K562 (cell line): Measurements from ENCODE around the gene CPLX3. TPM values are rescaled to one million over a fixed set of nuclear protein-coding genes. Genes with fewer than 3 reads are reported as not detected.

Experiments
- ATAC-seq: fragments of 200-7000 bp; cut with Tn5 transposase; 3 replicates; pipeline ENCODE4 v1.9.1; 2020; ENCODE audit warnings: moderate library complexity
- BruUV-seq: library from RNA; stranded (reverse); fragments of 400-500 nt; replicated peaks from 2 replicates; lab custom pipeline; 2021; lab: Mats Ljungman, UMichigan
- CTCF ChIA-PET: fragments of 300-600 bp; formaldehyde crosslinking; extraction: SDS; loops from one replicate; lab custom pipeline; 2021; ENCODE audit warnings: low intra/inter-chr PET ratio; lab: Yijun Ruan, JAX
- POLR2A ChIA-PET: fragments of 300-600, 350-650 bp; sonication (Branson Sonifier 250); formaldehyde crosslinking; extraction: SDS; loops from one replicate; lab custom pipeline; 2021; ENCODE audit warnings: antibody characterized with exemption, inconsistent platforms; lab: Yijun Ruan, JAX
- DNase-seq, 4 experiments: peaks; one replicate each; pipeline versions ENCODE4 v3.0.0 to v3.0.0-alpha.2; 2011 to 2018; ENCODE audit warnings: low spot score in 3 of 4, mixed read lengths in 3 of 4; ENCODE audit errors: extremely low read depth in 1 of 4
- FAIRE-seq: peaks from 2 replicates; lab custom pipeline; 2011; peaks lifted over from hg19 to GRCh38; lab: Jason Lieb, UNC
- H2AFZ ChIP-seq: 2 replicates; pipeline ENCODE4 v1.6.0; 2011; ENCODE audit warnings: low read depth, low read length, control low read depth, inconsistent platforms
- H3K27ac ChIP-seq: fragments of 200-600 bp; 3 replicates; pipeline ENCODE4 v1.8.0; 2011; ENCODE audit warnings: low read depth, mild to moderate bottlenecking, control low read depth, inconsistent platforms, low read length, moderate library complexity, mixed read lengths; ENCODE audit errors: extremely low read depth
- H3K27me3 ChIP-seq, 2 experiments: fragments of 300-600 bp in 1 of 2; 2 replicates in 1 of 2; 3 replicates in 1 of 2; pipeline versions ENCODE4 v1.6.0 to v1.8.0; 2011; ENCODE audit warnings: inconsistent platforms in 2 of 2, low read length in 2 of 2, mild to moderate bottlenecking in 1 of 2, mixed read lengths in 1 of 2, moderate library complexity in 1 of 2; ENCODE audit not compliant: control insufficient read depth in 2 of 2, insufficient read depth in 2 of 2
- H3K36me3 ChIP-seq: fragments of 300-600 bp; 3 replicates; pipeline ENCODE4 v1.8.0; 2011; ENCODE audit warnings: mild to moderate bottlenecking, low read length, inconsistent platforms; ENCODE audit not compliant: control insufficient read depth, insufficient read depth
- H3K4me1 ChIP-seq, 2 experiments: fragments of 200-600 bp in 1 of 2; replicated peaks in 1 of 2; 2 replicates in 1 of 2; 3 replicates in 1 of 2; pipeline versions ENCODE4 v1.5.1 to v1.8.0; 2011; ENCODE audit warnings: inconsistent platforms in 2 of 2, low read length in 2 of 2, mild to moderate bottlenecking in 1 of 2, mixed read lengths in 1 of 2, moderate library complexity in 1 of 2; ENCODE audit not compliant: control insufficient read depth in 2 of 2, insufficient read depth in 2 of 2
- H3K4me2 ChIP-seq: 2 replicates; pipeline ENCODE4 v1.6.1; 2011; ENCODE audit warnings: low read length, control low read depth, inconsistent platforms, mixed read lengths; ENCODE audit not compliant: insufficient read depth
- H3K4me3 ChIP-seq: fragments of 200-600 bp; sonication (generic), shearing (Covaris generic); 2 replicates; pipeline ENCODE4 v1.5.1; 2016; ENCODE audit warnings: control low read depth, inconsistent platforms
- H3K79me2 ChIP-seq: fragments of 200-600 bp; 3 replicates; pipeline ENCODE4 v1.8.0; 2011; ENCODE audit warnings: low read length, inconsistent platforms; ENCODE audit not compliant: control insufficient read depth, insufficient read depth
- H3K9ac ChIP-seq, 2 experiments: 2 replicates each; pipeline versions ENCODE4 v1.6.0 to v1.6.1; 2011; ENCODE audit warnings: low read depth in 2 of 2, low read length in 2 of 2, control low read depth in 1 of 2, inconsistent platforms in 1 of 2, mild to moderate bottlenecking in 1 of 2, mixed read lengths in 1 of 2; ENCODE audit not compliant: insufficient read depth in 1 of 2
- H3K9me1 ChIP-seq: one replicate; pipeline ENCODE4 v1.6.0; 2011; ENCODE audit warnings: inconsistent platforms, mild to moderate bottlenecking, low read length, moderate library complexity; ENCODE audit not compliant: control insufficient read depth, insufficient read depth
- H3K9me3 ChIP-seq: replicated peaks from 2 replicates; pipeline ENCODE4 v1.5.1; 2011; ENCODE audit warnings: low read depth, low read length, inconsistent platforms; ENCODE audit not compliant: control insufficient read depth, insufficient read depth
- H4K20me1 ChIP-seq: replicated peaks from 2 replicates; pipeline ENCODE4 v1.6.1; 2011; ENCODE audit warnings: low read length, inconsistent platforms, mixed read lengths; ENCODE audit not compliant: control insufficient read depth, insufficient read depth
- BACH1 ChIP-seq: fragments of 200-800 bp; sonication (Bioruptor generic); IDR thresholded peaks from 2 replicates; pipeline ENCODE4 v1.6.1; 2016; ENCODE audit warnings: missing genetic modification characterization, missing compliant biosample characterization
- BHLHE40 ChIP-seq: IDR thresholded peaks from 2 replicates; pipeline ENCODE4 v1.6.1; 2011; ENCODE audit warnings: low read length, improper control_type of control experiment
- CBFA2T2 ChIP-seq: fragments of 450-650 bp; conservative IDR thresholded peaks from 2 replicates; pipeline ENCODE4 v1.6.1; 2017; ENCODE audit warnings: mild to moderate bottlenecking
- HNRNPUL1 ChIP-seq: fragments of 200-400 bp; formaldehyde crosslinking; IDR thresholded peaks from 2 replicates; pipeline ENCODE4 v1.6.1; 2017; ENCODE audit warnings: low read length
- KLF10 ChIP-seq: fragments of 250-450 bp; sonication (Bioruptor Pico); IDR thresholded peaks from 2 replicates; pipeline ENCODE4 v1.6.1; 2021; ENCODE audit warnings: matching md5 sums
- MLLT1 ChIP-seq, 2 experiments: fragments of 450-650 bp; IDR thresholded peaks; 2 replicates each; pipeline ENCODE4 v1.6.1; 2016
- NRF1 ChIP-seq, 2 experiments: fragments of 450-650 bp; IDR thresholded peaks in 1 of 2; conservative IDR thresholded peaks in 1 of 2; 2 replicates each; pipeline ENCODE4 v1.6.1; 2014; ENCODE audit warnings: mild to moderate bottlenecking in 2 of 2
- THAP7 ChIP-seq: fragments of 250-450 bp; sonication (Bioruptor Pico); IDR thresholded peaks from 2 replicates; pipeline ENCODE4 v1.5.0; 2021
- ZNF282 ChIP-seq: sonication (generic); formaldehyde crosslinking; IDR thresholded peaks from 2 replicates; pipeline ENCODE4 v1.8.1; 2023; ENCODE audit warnings: missing genetic modification reagents
- ZNF311 ChIP-seq: fragments of 250-450 bp; sonication (Bioruptor Pico); IDR thresholded peaks from 2 replicates; pipeline ENCODE4 v1.4.0; 2020; ENCODE audit warnings: mild to moderate bottlenecking, moderate library complexity
- ZNF398 ChIP-seq: fragments of 250-450 bp; sonication (Bioruptor Pico); IDR thresholded peaks from 2 replicates; pipeline ENCODE4 v1.8.0; 2021; ENCODE audit warnings: moderate library complexity, mild to moderate bottlenecking, inconsistent platforms
- ZNF75A ChIP-seq: fragments of 450-650 bp; formaldehyde crosslinking; IDR thresholded peaks from 2 replicates; pipeline ENCODE4 v1.4.0; 2020; ENCODE audit warnings: mild to moderate bottlenecking
- WGBS: fragments of 100-300 bp; shearing (Covaris generic); methylation state at CpG from one replicate; pipeline ENCODE4 v1.1.6; 2016; ENCODE audit warnings: low coverage, mixed read lengths; ENCODE audit not compliant: insufficient coverage; ENCODE audit errors: missing lambda C conversion rate; 5-methylcytosine and 5-hydroxymethylcytosine counted together
- in situ Hi-C: fragments of 300-500 bp; cut with MboI; formaldehyde crosslinking; loops from 4 replicates; pipeline ENCODE4 v1.15.0; 2018; ENCODE audit warnings: inconsistent platforms, mixed read lengths
- intact Hi-C: fragments of 100-400 bp; cut with micrococcal nuclease; formaldehyde crosslinking; loops from 2 replicates; pipeline ENCODE4 v1.14.2; 2022
- polyA plus RNA-seq, 8 experiments: library from polyadenylated mRNA; depleted of rRNA in 4 of 8; stranded (reverse) in 5 of 8; unstranded in 3 of 8; fragments of >200 nt; fragmentation: Nextera tagmentation in 2 of 8; fragmentation: Illumina TruSeq in 1 of 8; extraction: Ambion mirVana in 2 of 8; extraction: Trizol in 1 of 8; gene quantifications; 2 replicates each; pipeline versions ENCODE4 v1.2.1 to v1.2.3, GENCODE V29; 2011 to 2014; ENCODE audit warnings: inconsistent platforms in 1 of 8, missing spikeins in 1 of 8
- total RNA-seq, 7 experiments: library from RNA; depleted of rRNA in 6 of 7; stranded (reverse); fragments of >200 nt in 6 of 7; fragmentation: Illumina TruSeq in 2 of 7; extraction: Trizol in 2 of 7; gene quantifications; 2 replicates each; pipeline versions ENCODE4 v1.2.1 to v1.2.3, GENCODE V29; 2011 to 2021; ENCODE audit warnings: low replicate concordance in 1 of 7
- TF ChIP-seq, protein P1 (sequence below): sonication (generic); formaldehyde crosslinking; IDR thresholded peaks from 2 replicates; pipeline ENCODE4 v1.8.0; 2022; ENCODE audit warnings: missing genetic modification reagents, mild to moderate bottlenecking, moderate library complexity, borderline replicate concordance
- TF ChIP-seq, protein P2 (sequence below): IDR thresholded peaks from 2 replicates; pipeline ENCODE4 v1.6.1; 2014; ENCODE audit warnings: antibody characterized with exemption
- TF ChIP-seq, protein P3 (sequence below): fragments of 450-650 bp; formaldehyde crosslinking; IDR thresholded peaks from 2 replicates; pipeline ENCODE4 v1.4.0; 2022; ENCODE audit warnings: mild to moderate bottlenecking, moderate library complexity

Gene CPLX3
- total and polyA plus RNA-seq, 9 of the 15 experiments (the other 6 are each of a cell fraction or from before 2014, with no cell fraction given) = not detected

DNA sequence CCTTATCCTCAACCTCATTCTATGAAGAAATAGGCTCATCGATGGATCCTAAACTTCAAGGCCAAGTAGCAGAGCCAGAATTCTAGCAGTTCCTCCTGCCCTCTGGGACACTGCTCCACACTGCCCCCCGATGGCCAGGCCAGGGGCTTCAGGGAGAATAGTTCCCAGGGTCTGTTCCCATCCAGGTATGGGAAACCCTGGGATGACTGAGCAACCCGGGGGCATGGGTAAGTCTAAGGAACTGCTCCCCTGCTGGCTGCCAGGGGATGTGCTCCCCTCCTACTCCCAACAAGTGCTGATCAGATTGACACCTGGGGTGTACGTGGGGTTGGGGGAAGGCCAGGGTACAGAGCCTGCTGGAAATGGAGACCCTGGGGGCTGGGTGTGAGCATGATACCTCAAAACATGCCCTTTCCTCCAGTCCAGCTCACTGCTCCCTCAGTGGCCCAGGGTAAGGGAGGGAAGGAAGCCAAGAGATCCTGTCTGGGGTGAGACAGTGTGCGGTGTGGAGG is 8.9 kb downstream of the CPLX3 start:
- H3K4me3 ChIP-seq = no peak overlapping the region
- in situ Hi-C loops = no loop called here
- no peak overlapping the region for H2AFZ ChIP-seq
- ATAC-seq = peak; percentile 84
- peak; percentile 68 to 87 (median 80) for DNase-seq
- H3K9ac ChIP-seq = no peak overlapping the region
- ChIA-PET CTCF (interaction anchor here (0.6 kb wide), 2 partner anchors 64 to 130 kb away, joined by 3 read pairs; no protein-coding TSS in a partner anchor), POLR2A (interaction anchor here (0.6 to 0.8 kb wide), 2 partner anchors 106 to 116 kb away, joined by 3 read pairs; no protein-coding TSS in a partner anchor)
- no peaks in the 10 kb centered on the region for H3K9me1 ChIP-seq
- intact Hi-C loops = loop anchor here (5.0 kb wide), 1 partner anchor 63 kb away; no protein-coding TSS in a partner anchor
- BruUV-seq = no TSS peak
- H3K4me1 ChIP-seq = peaks cover 0 to 30% of the 10 kb centered on the region in 2 experiments; a peak in 2 of 5 replicates
- H3K9me3 ChIP-seq = no peaks in the 10 kb centered on the region
- H3K27me3 ChIP-seq = peaks cover 0 to 10% of the 10 kb centered on the region in 2 experiments; a peak in 1 of 5 replicates
- WGBS = 36% methylated on average over 5 of the region's 5 CpGs
- peaks cover 4% of the 10 kb centered on the region; the same call in 1 of the 2 replicates for H4K20me1 ChIP-seq
- H3K36me3 ChIP-seq = peaks cover 40% of the 10 kb centered on the region; the same call in 1 of the 3 replicates
- no peak overlapping the region for H3K4me2 ChIP-seq
- H3K79me2 ChIP-seq = no peaks in the 10 kb centered on the region
- H3K27ac ChIP-seq = no peak overlapping the region
- peak; percentile 90 for FAIRE-seq
- TF ChIP-seq THAP7 (CRISPR knock-in tag) = no peak
- TF ChIP-seq MLLT1 (IDR thresholded peaks at IDR 0.05) = peak in 1 of 2 experiments; percentile 94; a peak in 2 of 4 replicates
- TF ChIP-seq CBFA2T2 = no peak
- no peak for TF ChIP-seq ZNF398
- TF ChIP-seq NRF1 (conservative IDR thresholded peaks at IDR 0.05 in 1 of 2, IDR thresholded peaks at IDR 0.05 in 1 of 2) = no peak
- TF ChIP-seq BACH1 (tag) = no peak
- TF ChIP-seq, protein P1, sequence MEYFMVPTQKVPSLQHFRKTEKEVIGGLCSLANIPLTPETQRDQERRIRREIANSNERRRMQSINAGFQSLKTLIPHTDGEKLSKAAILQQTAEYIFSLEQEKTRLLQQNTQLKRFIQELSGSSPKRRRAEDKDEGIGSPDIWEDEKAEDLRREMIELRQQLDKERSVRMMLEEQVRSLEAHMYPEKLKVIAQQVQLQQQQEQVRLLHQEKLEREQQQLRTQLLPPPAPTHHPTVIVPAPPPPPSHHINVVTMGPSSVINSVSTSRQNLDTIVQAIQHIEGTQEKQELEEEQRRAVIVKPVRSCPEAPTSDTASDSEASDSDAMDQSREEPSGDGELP = peak; percentile 14; the same call in 1 of the 2 replicates
- TF ChIP-seq, protein P2, sequence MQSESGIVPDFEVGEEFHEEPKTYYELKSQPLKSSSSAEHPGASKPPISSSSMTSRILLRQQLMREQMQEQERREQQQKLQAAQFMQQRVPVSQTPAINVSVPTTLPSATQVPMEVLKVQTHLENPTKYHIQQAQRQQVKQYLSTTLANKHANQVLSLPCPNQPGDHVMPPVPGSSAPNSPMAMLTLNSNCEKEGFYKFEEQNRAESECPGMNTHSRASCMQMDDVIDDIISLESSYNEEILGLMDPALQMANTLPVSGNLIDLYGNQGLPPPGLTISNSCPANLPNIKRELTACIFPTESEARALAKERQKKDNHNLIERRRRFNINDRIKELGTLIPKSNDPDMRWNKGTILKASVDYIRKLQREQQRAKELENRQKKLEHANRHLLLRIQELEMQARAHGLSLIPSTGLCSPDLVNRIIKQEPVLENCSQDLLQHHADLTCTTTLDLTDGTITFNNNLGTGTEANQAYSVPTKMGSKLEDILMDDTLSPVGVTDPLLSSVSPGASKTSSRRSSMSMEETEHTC = no peak
- no peak for TF ChIP-seq ZNF311
- TF ChIP-seq, protein P3, sequence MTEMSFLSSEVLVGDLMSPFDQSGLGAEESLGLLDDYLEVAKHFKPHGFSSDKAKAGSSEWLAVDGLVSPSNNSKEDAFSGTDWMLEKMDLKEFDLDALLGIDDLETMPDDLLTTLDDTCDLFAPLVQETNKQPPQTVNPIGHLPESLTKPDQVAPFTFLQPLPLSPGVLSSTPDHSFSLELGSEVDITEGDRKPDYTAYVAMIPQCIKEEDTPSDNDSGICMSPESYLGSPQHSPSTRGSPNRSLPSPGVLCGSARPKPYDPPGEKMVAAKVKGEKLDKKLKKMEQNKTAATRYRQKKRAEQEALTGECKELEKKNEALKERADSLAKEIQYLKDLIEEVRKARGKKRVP (CRISPR knock-in tag) = no peak
- TF ChIP-seq HNRNPUL1 = no peak
- no peak for TF ChIP-seq ZNF75A (CRISPR knock-in tag)
- TF ChIP-seq BHLHE40 = no peak
- no peak for TF ChIP-seq ZNF282
- TF ChIP-seq KLF10 = no peak
